GM18517 (cell line): ENCODE measurements around the gene C9orf72.

Experiments
- ATAC-seq: cut with Tn5 transposase; IDR thresholded peaks from one replicate; pipeline ENCODE4 v1.9.1; 2021; ENCODE audit warnings: mild to moderate bottlenecking, moderate library complexity; ENCODE audit not compliant: unreplicated experiment

Gene C9orf72

GRCh38 chr9:27539479-27540441, 33.5 kb downstream of the C9orf72 start:
- ATAC-seq = no peak

DNA sequence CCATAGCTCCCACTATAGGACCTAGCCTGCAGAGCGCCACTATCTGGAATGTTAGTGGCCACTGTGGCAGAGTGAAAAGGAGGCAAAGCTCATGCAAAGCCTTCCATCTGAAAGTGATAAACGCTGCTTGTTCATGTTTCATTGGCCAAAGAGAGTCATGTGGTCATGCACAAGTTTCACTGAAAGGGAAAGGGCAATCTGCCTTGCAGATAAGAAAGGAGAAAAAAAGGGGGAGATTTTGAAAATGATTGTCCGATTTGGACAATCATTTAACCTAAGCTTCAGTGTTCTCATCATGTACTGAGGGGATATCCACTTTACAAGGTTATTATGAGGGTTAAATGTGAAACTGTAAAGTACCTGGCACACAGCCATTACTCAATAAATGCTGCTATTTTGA, 34.6 kb downstream of the C9orf72 start:
- no peak for ATAC-seq

DNA sequence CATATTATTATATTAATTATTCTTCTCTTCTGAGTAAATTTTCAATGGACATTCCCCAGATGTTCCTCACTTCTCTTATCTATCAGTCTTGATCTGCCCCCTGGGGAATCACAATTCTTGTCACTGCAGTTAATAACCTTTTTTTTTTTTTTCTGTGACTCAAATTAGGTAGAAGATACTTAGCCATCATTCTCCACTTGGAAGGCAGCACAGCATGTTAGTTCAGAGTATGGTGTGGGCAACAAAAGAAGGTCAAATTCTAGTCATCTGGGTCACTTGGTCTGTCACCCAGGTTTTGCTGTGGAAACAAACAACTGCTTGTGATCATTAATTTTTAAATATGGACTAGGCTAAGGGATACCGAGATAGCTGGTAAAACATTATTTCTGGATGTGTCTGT, 35.5 kb downstream of the C9orf72 start:
- no peak for ATAC-seq

DNA sequence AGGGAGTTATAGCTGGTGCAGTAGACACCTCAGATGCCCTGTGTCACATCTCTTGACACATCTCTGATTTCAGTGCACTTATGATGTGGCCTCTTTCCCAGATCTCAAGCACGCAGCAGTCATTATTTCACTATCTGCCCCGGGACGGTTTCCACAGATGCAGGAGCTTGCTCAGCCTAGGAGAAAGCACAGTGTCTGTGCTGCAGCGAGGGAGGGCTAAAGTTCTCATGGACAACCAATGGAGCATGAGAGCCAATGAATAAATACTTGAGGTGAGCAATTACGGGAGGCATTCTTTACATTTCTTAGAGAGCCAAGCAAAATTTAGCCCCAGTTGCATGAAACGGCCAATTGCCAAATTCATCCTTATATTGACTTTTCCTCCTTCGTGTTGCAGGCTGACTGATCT, 36.2 kb downstream of the C9orf72 start:
- no peak for ATAC-seq

DNA sequence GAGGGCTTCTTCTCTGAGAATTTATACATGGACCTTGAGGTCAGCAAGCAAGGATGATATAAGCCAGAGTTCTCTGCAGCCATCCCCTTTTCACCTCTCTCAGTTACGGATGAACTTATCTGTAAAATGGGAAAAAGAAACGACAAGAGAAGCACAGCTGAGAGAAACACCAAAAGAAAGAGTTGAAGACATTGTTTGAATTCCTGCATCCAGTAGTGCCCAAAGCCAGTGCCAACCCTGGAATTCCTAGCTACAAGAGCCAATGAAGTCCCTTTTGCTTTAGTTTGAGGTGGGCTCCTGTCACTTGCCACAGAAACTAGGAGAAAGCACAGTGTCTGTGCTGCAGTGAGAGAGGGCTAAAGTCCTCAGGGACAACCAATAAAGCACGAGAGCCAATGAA, 37.1 kb downstream of the C9orf72 start:
- ATAC-seq = no peak

DNA sequence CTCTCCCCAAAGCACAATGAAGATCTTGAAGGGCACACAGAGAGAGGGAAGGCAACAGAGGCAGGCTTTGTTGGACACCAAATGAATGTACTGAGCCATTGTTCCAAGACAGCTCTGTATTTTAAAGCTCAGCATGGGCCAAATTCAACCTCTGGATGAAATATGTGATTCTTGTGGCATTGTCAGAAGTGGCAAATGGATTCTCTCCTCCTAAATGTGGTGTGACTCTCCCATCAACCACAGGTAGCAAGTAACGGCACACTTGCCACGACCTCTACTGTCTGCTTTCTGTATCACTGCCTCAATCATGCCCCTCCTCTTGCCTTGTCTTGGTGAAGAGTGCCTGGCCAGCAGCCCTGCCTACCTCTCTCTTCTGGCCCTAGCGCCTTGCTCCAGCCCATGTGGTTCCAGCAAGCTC, 37.6 kb downstream of the C9orf72 start:
- peak; percentile 45 for ATAC-seq

DNA sequence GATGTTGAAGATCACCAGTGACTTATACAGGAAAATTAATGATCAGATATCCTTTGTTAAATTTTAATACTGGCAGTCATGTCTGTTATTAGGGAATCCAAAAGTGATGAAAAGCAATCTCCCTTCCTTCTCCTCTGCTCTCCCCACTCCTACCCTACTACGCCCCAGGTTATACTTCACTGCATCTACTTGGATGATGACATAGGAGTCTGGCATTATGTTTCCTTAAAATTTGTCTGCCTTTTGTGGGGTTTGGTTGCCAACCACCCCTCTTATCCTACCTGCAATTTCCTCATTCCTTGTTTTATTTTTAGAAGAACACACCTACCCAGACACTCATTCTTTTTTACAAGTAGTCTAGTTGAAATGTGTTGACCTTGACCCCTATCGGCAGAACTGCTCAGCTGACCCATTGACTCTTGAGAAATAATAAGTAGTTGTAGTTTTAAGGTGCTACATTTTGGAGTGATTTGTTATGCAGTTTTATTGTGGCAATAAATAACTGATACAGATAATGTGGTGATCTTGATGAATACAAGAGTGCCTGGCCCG, 38.5 kb downstream of the C9orf72 start:
- no peak for ATAC-seq

DNA sequence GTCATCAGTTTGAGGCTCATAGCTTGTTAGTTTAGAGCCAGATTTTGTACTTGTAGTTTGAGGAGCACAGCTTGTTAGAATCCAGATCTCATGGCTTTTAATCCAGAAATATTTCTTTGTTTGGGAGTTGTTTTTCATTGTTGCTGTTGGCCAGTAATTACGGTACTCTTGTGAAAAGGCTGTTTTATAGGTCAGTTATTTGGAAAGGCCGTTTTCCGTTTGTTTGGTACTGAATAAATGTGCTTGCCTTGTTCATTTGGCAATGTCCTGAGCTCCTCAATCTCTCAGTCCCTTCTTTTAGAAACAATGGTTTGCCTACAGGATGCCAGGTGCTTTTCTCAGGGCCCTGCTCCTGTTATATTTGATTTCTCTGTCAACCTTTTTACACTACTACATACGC, 39.1 kb downstream of the C9orf72 start:
- ATAC-seq = no peak

GRCh38 chr9:27533311-27533710, 40.0 kb downstream of the C9orf72 start:
- no peak for ATAC-seq

GRCh38 chr9:27532046-27532445, 41.2 kb downstream of the C9orf72 start:
- ATAC-seq = no peak

- ATAC-seq = no peak
These were observed 42.1 kb downstream of the C9orf72 start for GRCh38 chr9:27530915-27531755.

DNA sequence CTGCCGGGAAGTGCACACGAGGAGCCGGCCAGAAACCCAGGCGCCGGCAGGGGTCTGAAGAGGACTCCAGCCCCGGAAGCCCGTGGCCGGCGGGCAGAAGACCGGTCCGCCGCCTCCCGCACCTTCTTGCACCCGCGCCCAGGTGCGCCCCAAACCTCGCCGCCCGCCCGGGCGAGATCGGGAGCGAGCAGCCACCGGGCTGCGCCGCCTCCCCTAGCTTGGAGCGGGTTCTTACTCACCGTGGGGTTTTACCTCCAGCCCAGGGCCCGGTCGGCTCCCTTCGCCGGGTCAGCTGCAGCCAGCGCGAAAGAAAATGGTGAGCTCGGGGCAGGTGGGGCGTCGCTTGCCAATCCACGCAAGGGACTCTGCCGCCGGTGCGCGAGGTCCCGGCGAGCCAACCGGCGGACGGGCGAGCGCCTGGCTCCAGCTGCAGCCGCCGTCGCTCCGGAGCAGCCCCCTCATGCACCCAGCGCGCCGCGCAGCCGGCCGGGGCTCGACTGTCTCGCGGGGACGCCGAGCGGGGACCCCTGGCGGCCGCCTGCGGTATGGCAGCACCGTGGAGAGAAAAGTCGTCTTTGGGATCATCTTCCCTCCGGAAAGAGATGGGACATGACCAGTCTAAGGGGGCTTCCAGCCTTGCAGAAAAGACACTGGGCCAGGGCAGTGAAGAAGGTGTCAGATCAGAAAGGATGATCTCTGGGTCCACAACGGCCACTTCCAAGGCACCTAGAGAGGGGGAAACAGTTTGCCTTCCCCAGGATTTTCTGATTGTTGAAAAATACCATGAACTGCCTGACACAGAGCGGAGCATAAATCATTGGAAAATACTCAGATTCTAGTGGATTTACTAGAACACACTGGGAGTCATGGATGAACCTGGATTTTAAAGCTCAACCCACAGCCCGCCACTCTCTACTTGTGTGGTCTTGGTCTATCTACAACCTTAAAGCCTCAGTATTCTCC, 43.7 kb downstream of the C9orf72 start, which contains the start of gene MOB3B:
Gene MOB3B, minus strand, starts transcription at position 499 of the 963 bp plus-strand sequence. CDS start 74,264 bp downstream, outside the sequence.
- peak; percentile 73 for ATAC-seq

- peak; percentile 23 for ATAC-seq
These were observed 44.4 kb downstream of the C9orf72 start for GRCh38 chr9:27528886-27529315.

GRCh38 chr9:27528076-27528885, 45.0 kb downstream of the C9orf72 start:
- peak; percentile 54 for ATAC-seq

DNA sequence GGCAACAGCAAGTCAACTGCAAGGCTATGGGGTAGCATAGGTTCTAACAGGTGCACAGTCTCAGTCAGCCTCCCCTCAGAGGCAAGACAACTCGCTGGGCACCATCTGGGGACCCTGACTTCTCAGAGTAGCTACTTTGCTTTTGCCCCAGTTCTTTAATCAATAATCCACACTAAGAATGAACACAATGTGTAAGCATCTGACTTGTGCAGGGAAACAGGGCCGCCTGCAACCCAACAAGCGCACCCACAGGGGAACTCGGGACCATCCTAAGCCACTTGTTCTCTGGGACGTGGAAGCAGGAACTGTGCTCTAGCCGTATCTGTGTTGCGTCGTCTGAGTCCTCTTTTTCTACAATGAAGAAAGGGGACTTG, 45.6 kb downstream of the C9orf72 start:
- ATAC-seq = no peak

DNA sequence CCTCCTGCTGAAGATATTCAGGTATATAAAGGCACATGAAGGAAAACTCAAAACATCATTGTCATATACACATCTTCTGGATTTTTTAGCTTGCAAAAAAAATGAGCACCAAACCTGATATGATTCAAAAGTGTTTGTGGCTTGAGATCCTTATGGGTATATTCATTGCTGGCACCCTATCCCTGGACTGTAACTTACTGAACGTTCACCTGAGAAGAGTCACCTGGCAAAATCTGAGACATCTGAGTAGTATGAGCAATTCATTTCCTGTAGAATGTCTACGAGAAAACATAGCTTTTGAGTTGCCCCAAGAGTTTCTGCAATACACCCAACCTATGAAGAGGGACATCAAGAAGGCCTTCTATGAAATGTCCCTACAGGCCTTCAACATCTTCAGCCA, 49.0 kb downstream of the C9orf72 start, which contains the start of gene IFNK:
Gene IFNK, plus strand, starts transcription at position 55 of the 400 bp plus-strand sequence. Its CDS starts 47 bp downstream, at position 102.
- ATAC-seq = no peak

- ATAC-seq = no peak
These were observed 50.1 kb downstream of the C9orf72 start for GRCh38 chr9:27523141-27523540.

GRCh38 chr9:27520986-27521385, 52.3 kb downstream of the C9orf72 start:
- ATAC-seq = no peak
